GM12874 (cell line): ENCODE measurements around the gene DOK1.
A peak's percentile ranks its signal among the peaks of the same experiment; 100 is the strongest.

ENCODE experiments used
- TF ChIP-seq, protein P1 (sequence below): IDR thresholded peaks from 2 replicates; pipeline ENCODE4 v1.5.1; 2011; ENCODE audit warnings: low read depth, mild to moderate bottlenecking, control low read depth, low read length, moderate library complexity; ENCODE audit not compliant: insufficient read depth

DOK1 gene

DNA sequence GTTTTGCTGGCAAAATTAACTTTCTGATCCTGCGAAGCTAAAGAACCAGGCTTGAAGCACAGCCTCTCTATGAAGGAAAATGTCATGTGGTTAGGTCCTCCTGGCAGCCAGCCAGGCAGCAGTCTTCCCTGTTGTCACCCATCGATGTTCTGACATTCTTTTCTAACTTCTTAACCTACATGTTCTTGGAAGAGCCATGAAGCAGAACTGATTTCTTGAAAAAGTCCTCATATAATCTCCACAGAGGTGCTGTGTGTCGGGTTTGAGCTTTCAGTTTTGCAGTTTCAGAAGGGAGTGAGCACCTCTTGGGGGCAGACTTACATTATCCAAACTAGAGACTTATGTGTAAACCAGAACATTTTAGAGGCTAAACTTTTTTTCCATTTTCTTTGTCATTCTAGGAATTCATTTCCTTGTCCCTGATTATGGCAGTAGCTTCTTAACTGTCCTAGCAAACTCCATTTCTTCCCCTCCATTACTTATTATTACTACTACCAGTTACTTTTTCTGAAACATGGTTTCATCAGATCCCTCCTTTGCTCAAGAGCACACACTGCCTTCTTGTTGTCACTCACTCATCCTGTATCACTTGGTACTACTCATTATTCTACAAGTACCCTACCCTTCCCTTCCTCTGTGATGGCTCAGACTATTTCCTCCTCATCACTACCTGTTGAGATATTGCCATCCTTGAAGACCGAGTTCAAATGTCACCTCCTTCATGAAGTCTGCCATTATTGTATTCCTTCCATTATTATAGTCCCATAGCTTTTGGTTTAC is 31.1 kb downstream of the DOK1 start:
- TF ChIP-seq, protein P1, sequence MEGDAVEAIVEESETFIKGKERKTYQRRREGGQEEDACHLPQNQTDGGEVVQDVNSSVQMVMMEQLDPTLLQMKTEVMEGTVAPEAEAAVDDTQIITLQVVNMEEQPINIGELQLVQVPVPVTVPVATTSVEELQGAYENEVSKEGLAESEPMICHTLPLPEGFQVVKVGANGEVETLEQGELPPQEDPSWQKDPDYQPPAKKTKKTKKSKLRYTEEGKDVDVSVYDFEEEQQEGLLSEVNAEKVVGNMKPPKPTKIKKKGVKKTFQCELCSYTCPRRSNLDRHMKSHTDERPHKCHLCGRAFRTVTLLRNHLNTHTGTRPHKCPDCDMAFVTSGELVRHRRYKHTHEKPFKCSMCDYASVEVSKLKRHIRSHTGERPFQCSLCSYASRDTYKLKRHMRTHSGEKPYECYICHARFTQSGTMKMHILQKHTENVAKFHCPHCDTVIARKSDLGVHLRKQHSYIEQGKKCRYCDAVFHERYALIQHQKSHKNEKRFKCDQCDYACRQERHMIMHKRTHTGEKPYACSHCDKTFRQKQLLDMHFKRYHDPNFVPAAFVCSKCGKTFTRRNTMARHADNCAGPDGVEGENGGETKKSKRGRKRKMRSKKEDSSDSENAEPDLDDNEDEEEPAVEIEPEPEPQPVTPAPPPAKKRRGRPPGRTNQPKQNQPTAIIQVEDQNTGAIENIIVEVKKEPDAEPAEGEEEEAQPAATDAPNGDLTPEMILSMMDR, result no peak

DNA sequence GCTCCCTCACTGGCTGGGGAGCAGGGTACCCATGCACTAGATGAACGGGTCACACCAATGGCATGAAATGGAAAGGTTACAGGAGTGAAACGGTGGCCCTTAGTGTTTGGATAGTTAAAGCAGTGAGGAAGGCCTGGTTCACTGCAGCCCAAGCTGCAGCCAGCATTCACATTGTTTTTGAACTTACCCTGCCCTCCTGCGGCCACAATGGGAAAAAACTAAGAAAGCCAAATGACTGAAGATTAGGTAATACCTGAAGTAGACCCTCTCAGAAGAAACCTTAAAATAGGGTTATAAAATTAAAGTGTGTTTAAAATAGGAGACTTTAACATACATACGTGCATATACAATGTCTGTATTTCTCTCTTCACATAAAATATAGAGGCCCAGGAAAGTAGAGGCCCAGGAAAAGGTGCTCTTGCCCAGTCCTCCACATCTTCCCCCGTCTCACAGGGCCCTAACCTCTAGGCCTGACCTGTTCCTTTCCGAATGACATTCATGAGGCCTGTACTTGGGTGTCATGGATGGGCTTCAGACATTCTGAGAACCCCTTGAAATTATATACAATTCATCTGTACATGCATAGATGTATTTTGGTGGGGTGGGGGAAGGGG is 33.3 kb downstream of the DOK1 start:
- TF ChIP-seq, protein P1, result peak; percentile 55

DNA sequence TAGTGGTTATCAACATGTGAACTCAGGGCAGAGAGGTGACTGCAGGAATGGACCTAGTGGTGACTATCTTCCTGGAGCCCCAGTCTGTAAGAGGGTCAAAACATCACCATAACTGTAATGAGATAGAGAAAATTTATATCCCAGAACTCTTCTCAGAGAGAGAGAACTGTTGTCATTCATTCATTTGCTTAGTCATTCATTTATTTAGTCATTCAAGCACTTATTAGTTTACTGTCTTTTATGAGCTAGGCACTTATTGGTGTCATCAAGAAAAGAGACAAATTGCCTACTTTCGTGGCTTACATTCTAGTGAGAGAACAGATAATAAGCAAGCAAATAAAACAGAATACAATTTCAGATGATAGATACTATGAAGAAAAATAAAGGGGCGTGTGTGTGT is 34.1 kb downstream of the DOK1 start:
- TF ChIP-seq, protein P1, result no peak

DNA sequence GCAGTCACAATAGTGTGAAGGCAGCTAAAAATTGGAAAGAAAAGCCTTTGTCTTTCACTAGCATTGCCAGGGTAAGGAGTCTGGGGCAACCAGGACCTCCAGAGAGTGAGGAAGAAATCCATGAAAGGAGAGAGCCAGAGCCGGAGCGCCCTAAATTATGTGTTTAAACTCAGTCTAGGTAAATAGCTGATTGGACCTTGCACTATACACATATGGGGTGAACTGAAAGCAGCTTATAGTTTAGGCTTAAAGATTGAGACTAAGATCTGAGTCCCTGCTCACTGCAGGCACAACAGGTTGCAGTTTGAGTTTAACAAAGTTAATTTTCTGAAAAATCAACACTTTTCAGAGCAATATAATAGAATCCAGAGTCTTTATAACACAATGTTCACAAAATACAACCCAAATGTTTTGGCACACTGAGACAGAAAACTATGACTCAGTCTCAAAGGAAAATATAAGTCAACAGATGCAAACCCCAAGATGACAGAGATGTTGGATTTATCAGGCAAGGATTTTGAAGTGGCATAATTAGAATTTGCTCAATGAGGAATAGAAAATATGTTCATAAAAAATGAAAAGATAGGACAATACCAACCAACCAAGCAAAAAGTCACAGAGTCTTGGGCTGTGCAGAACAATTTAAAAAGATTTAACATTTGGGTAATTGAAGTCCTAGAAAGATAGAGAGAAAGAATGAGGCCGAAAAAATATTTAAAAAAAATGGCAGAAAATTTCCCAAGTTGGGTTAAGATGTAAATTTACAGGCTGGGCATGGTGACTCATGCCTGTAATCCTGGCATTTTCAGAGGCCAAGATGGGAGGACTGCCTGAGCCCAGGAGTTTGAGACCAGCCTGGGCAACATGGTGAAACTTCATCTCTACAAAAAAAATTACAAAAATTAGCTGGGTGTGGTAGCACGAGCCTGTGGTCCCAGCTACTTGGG is 39.6 kb downstream of the DOK1 start:
- TF ChIP-seq, protein P1, result no peak

DNA sequence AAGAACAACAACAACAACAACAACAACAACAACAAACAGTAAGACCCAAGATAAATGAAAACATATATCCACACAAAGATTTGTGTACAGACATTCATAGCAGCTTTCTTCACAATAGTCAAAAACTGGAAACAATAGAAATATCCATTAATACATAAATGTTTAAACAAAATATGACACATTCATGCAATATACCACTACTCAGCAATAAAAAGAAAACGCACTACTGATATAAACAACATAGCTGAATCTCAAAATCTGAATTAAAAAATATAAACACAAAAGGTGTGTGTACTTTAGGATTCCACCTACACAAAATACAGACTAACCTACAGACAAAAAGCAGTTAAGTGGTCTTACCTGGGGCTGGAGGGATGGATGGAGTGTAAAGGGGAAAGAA is 42.1 kb downstream of the DOK1 start:
- TF ChIP-seq, protein P1, result no peak

DNA sequence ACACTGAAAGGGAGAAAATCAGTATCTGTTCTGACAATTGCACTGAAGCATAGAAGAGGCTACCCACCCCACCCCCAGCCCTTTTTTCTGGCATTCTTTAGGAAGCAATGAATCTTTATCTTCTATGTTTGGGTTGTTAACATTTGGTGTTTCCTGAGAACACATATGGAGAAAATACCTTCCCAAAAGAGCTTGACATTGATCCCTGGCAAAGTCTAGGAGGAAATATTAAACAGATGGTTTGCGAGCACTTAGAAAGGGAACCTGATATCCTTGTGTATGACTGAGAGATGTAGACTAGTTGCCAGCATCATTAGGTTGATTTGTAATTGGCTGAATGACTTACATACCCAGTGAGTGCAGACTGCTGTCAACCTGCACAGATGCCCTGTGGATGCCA is 42.9 kb downstream of the DOK1 start:
- TF ChIP-seq, protein P1, result no peak

DNA sequence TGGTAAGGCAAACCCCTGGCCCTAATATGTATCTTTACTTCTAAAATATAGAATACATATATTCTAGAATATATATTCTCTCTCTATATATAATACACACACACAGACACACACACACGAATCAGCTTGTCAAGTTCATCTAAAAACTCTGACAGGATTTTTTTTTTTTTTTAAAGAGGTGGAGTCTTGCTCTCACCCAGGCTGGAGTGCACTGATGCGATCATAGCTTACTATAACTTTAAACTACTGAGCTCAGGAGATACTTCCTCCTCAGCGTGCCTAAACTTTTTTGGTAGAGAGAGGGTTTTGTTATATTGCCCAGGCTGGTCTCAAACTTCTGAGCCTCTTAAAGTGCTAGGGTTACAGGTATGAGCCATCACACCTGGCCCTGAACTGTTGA is 45.2 kb downstream of the DOK1 start:
- TF ChIP-seq, protein P1, result no peak
